Effector memory CD4-positive, alpha-beta T cell (primary cell): ENCODE data around the gene GRID1.
"Not testable (repeated sequence)": the region's sequence is repeated elsewhere in the genome, so short reads cannot be mapped to it uniquely, and the experiment has no call there.

Experiments
- DNase-seq, 3 donors: peaks; one replicate each; pipeline ENCODE4 v3.0.0-alpha.2; 2020
- H3K27ac ChIP-seq: 2 replicates; pipeline ENCODE4 v1.7.0; 2013; ENCODE audit warnings: mild to moderate bottlenecking, low read length, moderate library complexity; ENCODE audit not compliant: insufficient read depth, poor library complexity, severe bottlenecking
- H3K27me3 ChIP-seq: replicated peaks from 2 replicates; pipeline ENCODE4 v1.7.0; 2013; ENCODE audit warnings: mild to moderate bottlenecking, low read length; ENCODE audit not compliant: insufficient read depth, control insufficient read depth, poor library complexity, severe bottlenecking
- H3K36me3 ChIP-seq: 2 replicates; pipeline ENCODE4 v1.7.0; 2013; ENCODE audit warnings: mild to moderate bottlenecking, low read length, moderate library complexity; ENCODE audit not compliant: control insufficient read depth, insufficient read depth
- H3K4me1 ChIP-seq: 2 replicates; pipeline ENCODE4 v1.7.0; 2013; ENCODE audit warnings: low read length, mild to moderate bottlenecking; ENCODE audit not compliant: control insufficient read depth, insufficient read depth, poor library complexity, severe bottlenecking
- H3K4me3 ChIP-seq: 2 replicates; pipeline ENCODE4 v1.7.0; 2013; ENCODE audit warnings: low read length, low read depth, mild to moderate bottlenecking; ENCODE audit not compliant: insufficient read depth, poor library complexity, severe bottlenecking
- H3K9me3 ChIP-seq: 2 replicates; pipeline ENCODE4 v1.7.0; 2013; ENCODE audit warnings: mild to moderate bottlenecking, low read length, moderate library complexity; ENCODE audit not compliant: control insufficient read depth

Gene GRID1

GRCh38 chr10:86391986-86392722 is 25.6 kb upstream of the GRID1 start:
- no peak for DNase-seq
- Histone ChIP-seq H3K27me3 (peaks cover 6% of the 10 kb centered on the region), H3K36me3 (no peaks in the 10 kb centered on the region)

GRCh38 chr10:86391236-86391840 is 24.7 kb upstream of the GRID1 start:
- H3K9me3 ChIP-seq, result no peaks in the 10 kb centered on the region
- no peak overlapping the region for H3K27ac ChIP-seq
- no peaks in the 10 kb centered on the region for H3K36me3 ChIP-seq
- peaks cover 6% of the 10 kb centered on the region for H3K27me3 ChIP-seq
- DNase-seq, result no peak
- peaks cover 5% of the 10 kb centered on the region for H3K4me1 ChIP-seq
- no peak overlapping the region for H3K4me3 ChIP-seq

More at GRCh38 chr10:86391986-86392722, 25.6 kb upstream of the GRID1 start:
- H3K27ac ChIP-seq, result no peak overlapping the region
- H3K4me3 ChIP-seq, result no peak overlapping the region
- H3K9me3 ChIP-seq, result no peaks in the 10 kb centered on the region
- H3K4me1 ChIP-seq, result peaks cover 5% of the 10 kb centered on the region

GRCh38 chr10:86390337-86391120 is 23.9 kb upstream of the GRID1 start:
- DNase-seq, result no peak
- H3K9me3 ChIP-seq, result no peaks in the 10 kb centered on the region
- H3K4me1 ChIP-seq, result peaks cover 5% of the 10 kb centered on the region
- H3K27me3 ChIP-seq, result peaks cover 6% of the 10 kb centered on the region
- H3K36me3 ChIP-seq, result no peaks in the 10 kb centered on the region
- H3K27ac ChIP-seq, result no peak overlapping the region
- H3K4me3 ChIP-seq, result no peak overlapping the region

GRCh38 chr10:86389441-86390193 is 23.0 kb upstream of the GRID1 start:
- H3K27ac ChIP-seq, result no peak overlapping the region
- H3K27me3 ChIP-seq, result peaks cover 6% of the 10 kb centered on the region
- H3K9me3 ChIP-seq, result no peaks in the 10 kb centered on the region
- H3K4me3 ChIP-seq, result peak overlapping the region; percentile 44
- H3K36me3 ChIP-seq, result no peaks in the 10 kb centered on the region
- no peak for DNase-seq
- peaks cover 5% of the 10 kb centered on the region for H3K4me1 ChIP-seq

GRCh38 chr10:86389109-86389440 is 22.5 kb upstream of the GRID1 start:
- H3K9me3 ChIP-seq, H3K27me3 ChIP-seq, DNase-seq, H3K27ac ChIP-seq, H3K36me3 ChIP-seq, H3K4me1 ChIP-seq: not testable (repeated sequence)
- peak overlapping the region; percentile 44 for H3K4me3 ChIP-seq

- peaks cover 4% of the 10 kb centered on the region for H3K27me3 ChIP-seq
- no peak overlapping the region for H3K4me3 ChIP-seq
- H3K9me3 ChIP-seq, result no peaks in the 10 kb centered on the region
- peaks cover 5% of the 10 kb centered on the region for H3K4me1 ChIP-seq
- no peak overlapping the region for H3K27ac ChIP-seq
- H3K36me3 ChIP-seq, result no peaks in the 10 kb centered on the region
- DNase-seq, result no peak
Measured at GRCh38 chr10:86388119-86388704, 21.6 kb upstream of the GRID1 start.

GRCh38 chr10:86387178-86387794 is 20.7 kb upstream of the GRID1 start:
- H3K4me1 ChIP-seq, result peaks cover 5% of the 10 kb centered on the region
- no peaks in the 10 kb centered on the region for H3K36me3 ChIP-seq
- peaks cover 4% of the 10 kb centered on the region for H3K27me3 ChIP-seq
- no peak overlapping the region for H3K4me3 ChIP-seq
- no peak for DNase-seq
- no peak overlapping the region for H3K27ac ChIP-seq
- no peaks in the 10 kb centered on the region for H3K9me3 ChIP-seq

- Histone ChIP-seq H3K36me3 (no peaks in the 10 kb centered on the region), H3K27ac (no peak overlapping the region), H3K9me3 (no peaks in the 10 kb centered on the region), H3K4me1 (peaks cover 5% of the 10 kb centered on the region), H3K4me3 (no peak overlapping the region), H3K27me3 (peaks cover 4% of the 10 kb centered on the region)
- DNase-seq, result no peak
Measured at GRCh38 chr10:86385806-86386205, 19.2 kb upstream of the GRID1 start.

GRCh38 chr10:86377797-86378146 is 11.2 kb upstream of the GRID1 start:
- Histone ChIP-seq H3K4me3 (no peak overlapping the region), H3K36me3 (no peaks in the 10 kb centered on the region), H3K4me1 (peaks cover 3% of the 10 kb centered on the region), H3K27me3 (no peaks in the 10 kb centered on the region), H3K9me3 (no peaks in the 10 kb centered on the region), H3K27ac (no peak overlapping the region)
- no peak for DNase-seq
